A549 treated with AZD9567 at 1 μM for 4 hours (cell line): ENCODE data around the gene ATP10A. TPM values are rescaled to one million over a fixed set of nuclear protein-coding genes. Genes with fewer than 3 reads are reported as not detected.

Source experiments
- total RNA-seq: library from RNA; stranded (reverse); fragments of 200-300 nt; extraction: Qiagen RNA extraction; gene quantifications from 5 replicates; pipeline ENCODE4 v1.2.3, GENCODE V29; 2022; ENCODE audit not compliant: insufficient read depth

Gene ATP10A, protein sequence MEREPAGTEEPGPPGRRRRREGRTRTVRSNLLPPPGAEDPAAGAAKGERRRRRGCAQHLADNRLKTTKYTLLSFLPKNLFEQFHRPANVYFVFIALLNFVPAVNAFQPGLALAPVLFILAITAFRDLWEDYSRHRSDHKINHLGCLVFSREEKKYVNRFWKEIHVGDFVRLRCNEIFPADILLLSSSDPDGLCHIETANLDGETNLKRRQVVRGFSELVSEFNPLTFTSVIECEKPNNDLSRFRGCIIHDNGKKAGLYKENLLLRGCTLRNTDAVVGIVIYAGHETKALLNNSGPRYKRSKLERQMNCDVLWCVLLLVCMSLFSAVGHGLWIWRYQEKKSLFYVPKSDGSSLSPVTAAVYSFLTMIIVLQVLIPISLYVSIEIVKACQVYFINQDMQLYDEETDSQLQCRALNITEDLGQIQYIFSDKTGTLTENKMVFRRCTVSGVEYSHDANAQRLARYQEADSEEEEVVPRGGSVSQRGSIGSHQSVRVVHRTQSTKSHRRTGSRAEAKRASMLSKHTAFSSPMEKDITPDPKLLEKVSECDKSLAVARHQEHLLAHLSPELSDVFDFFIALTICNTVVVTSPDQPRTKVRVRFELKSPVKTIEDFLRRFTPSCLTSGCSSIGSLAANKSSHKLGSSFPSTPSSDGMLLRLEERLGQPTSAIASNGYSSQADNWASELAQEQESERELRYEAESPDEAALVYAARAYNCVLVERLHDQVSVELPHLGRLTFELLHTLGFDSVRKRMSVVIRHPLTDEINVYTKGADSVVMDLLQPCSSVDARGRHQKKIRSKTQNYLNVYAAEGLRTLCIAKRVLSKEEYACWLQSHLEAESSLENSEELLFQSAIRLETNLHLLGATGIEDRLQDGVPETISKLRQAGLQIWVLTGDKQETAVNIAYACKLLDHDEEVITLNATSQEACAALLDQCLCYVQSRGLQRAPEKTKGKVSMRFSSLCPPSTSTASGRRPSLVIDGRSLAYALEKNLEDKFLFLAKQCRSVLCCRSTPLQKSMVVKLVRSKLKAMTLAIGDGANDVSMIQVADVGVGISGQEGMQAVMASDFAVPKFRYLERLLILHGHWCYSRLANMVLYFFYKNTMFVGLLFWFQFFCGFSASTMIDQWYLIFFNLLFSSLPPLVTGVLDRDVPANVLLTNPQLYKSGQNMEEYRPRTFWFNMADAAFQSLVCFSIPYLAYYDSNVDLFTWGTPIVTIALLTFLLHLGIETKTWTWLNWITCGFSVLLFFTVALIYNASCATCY (N-terminal part only)
- 5.9 to 8.1 TPM (median 7.0 TPM) in 5 replicates for total RNA-seq

DNA sequence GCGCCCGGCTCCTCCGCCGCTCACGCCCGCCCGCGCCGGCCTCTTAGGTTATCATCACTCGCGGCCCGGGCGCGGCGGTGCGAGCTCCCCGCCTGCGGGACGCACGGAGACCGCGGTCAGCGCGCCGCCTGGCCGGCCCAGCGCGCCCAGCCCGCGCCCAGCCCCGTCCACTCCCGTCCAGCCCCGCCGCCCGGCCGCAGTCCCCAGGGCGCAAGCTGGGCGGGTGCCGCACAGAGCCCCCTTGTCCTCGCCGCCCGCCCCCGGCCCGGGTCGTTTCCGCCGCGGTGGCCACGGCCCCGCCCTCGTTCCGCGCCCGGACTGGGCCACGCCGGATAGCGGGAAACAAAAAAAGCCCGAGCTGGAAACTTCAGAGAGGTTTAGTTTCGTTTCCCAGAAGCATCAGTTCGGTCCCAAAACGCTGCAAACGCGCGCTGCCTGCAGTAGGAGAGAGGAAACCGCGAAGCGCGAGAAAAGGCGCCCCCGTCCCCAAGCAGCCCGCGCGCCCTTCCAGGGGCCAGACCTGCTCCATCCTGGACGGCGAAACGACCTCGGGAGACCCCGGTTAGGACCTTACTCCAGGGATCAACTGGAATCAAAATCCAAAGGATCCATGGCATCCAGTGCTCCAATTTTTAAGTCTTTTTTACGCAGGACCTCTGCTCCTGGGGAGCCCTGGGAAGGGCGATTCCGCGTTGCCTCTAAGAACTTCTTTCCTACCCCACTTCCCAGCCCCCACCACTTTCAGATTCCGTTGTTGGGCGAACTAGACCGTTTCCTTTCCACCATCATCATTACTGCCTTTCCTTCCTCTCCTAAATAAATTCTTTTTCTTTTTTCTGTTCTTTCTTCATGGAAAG lies at the start of gene ATP10A:
TSS of gene ATP10A (minus strand) at position 217 of the 857 bp plus-strand sequence. CDS start 231 bp downstream, outside the sequence.

